ENCODE measurements around the gene ZBTB38.

DNA sequence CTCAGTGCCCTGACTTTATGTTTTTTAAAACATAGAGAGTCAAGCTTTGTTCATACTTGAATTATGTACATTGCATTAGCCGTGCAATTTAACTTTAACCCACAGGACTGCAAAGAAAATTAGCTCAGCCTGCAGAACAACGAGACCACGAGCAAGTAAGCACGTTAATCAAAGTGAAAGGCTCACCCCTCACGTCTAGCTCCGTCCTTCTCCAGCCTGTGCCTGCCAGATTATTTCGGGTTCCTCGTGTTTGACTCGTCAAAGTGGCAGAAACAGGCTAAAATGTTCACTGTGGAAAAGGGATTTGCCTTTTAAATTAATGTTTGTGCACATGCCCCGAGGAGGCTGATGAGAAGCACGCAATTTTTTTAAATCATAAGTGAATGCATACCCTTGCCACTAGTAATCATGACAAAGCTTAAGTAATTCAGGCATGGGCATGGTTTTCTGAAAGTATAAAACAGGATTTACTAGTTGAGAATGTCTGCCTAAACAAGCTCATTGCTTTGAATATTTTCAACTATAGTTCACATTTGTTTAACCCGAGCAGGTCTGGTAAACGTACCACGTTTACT is 15.3 kb downstream of the ZBTB38 start:
- TF ChIP-seq EZH2 (IDR thresholded peaks at IDR 0.05; ENCODE audit: low read depth): no peak
- TF ChIP-seq, protein P1, sequence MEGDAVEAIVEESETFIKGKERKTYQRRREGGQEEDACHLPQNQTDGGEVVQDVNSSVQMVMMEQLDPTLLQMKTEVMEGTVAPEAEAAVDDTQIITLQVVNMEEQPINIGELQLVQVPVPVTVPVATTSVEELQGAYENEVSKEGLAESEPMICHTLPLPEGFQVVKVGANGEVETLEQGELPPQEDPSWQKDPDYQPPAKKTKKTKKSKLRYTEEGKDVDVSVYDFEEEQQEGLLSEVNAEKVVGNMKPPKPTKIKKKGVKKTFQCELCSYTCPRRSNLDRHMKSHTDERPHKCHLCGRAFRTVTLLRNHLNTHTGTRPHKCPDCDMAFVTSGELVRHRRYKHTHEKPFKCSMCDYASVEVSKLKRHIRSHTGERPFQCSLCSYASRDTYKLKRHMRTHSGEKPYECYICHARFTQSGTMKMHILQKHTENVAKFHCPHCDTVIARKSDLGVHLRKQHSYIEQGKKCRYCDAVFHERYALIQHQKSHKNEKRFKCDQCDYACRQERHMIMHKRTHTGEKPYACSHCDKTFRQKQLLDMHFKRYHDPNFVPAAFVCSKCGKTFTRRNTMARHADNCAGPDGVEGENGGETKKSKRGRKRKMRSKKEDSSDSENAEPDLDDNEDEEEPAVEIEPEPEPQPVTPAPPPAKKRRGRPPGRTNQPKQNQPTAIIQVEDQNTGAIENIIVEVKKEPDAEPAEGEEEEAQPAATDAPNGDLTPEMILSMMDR (conservative IDR thresholded peaks at IDR 0.05): no peak
